ENCODE data around the gene TRIM7. TPM values are rescaled to one million over a fixed set of nuclear protein-coding genes. Genes with fewer than 3 reads are reported as not detected.

The TRIM7 gene
- total RNA-seq, 1 donor = 0.27 TPM

- no peak for DNase-seq (ENCODE audit: low read depth in 2 of 3, low spot score in 2 of 3)
Measured at GRCh38 chr5:181176254-181176952, 28.6 kb downstream of the TRIM7 start.

- peak in 2 of 3 donors; percentile 59 to 74 for DNase-seq (ENCODE audit: low read depth in 2 of 3, low spot score in 2 of 3)
Measured at GRCh38 chr5:181173420-181174342, 31.3 kb downstream of the TRIM7 start.

- DNase-seq (ENCODE audit: low read depth in 2 of 3, low spot score in 2 of 3) = peak in 2 of 3 donors; percentile 74 to 86
Measured at GRCh38 chr5:181173027-181173419, 32.0 kb downstream of the TRIM7 start.

GRCh38 chr5:181171782-181172181, 33.2 kb downstream of the TRIM7 start:
- no peak for DNase-seq (ENCODE audit: low read depth in 2 of 3, low spot score in 2 of 3)

GRCh38 chr5:181170996-181171395, 34.0 kb downstream of the TRIM7 start:
- no peak for DNase-seq (ENCODE audit: low read depth in 2 of 3, low spot score in 2 of 3)

- DNase-seq (ENCODE audit: low read depth in 2 of 3, low spot score in 2 of 3) = no peak
Measured at GRCh38 chr5:181170237-181170825, 34.7 kb downstream of the TRIM7 start.

- peak in 2 of 3 donors; percentile 60 to 79 for DNase-seq (ENCODE audit: low read depth in 2 of 3, low spot score in 2 of 3)
Measured at GRCh38 chr5:181169459-181170236, 35.3 kb downstream of the TRIM7 start.

- no peak for DNase-seq (ENCODE audit: low read depth in 2 of 3, low spot score in 2 of 3)
Measured at GRCh38 chr5:181168595-181169118, 36.3 kb downstream of the TRIM7 start.

- peak in 1 of 3 donors; percentile 49 for DNase-seq (ENCODE audit: low read depth in 2 of 3, low spot score in 2 of 3)
Measured at GRCh38 chr5:181167814-181168488, 37.0 kb downstream of the TRIM7 start.

- no peak for DNase-seq (ENCODE audit: low read depth in 2 of 3, low spot score in 2 of 3)
Measured at GRCh38 chr5:181166812-181167733, 37.9 kb downstream of the TRIM7 start.

GRCh38 chr5:181164076-181164952, 40.7 kb downstream of the TRIM7 start:
- no peak for DNase-seq (ENCODE audit: low read depth in 2 of 3, low spot score in 2 of 3)

- DNase-seq (ENCODE audit: low read depth in 2 of 3, low spot score in 2 of 3) = peak in 2 of 3 donors; percentile 52 to 58
Measured at GRCh38 chr5:181163487-181164075, 41.4 kb downstream of the TRIM7 start.

- DNase-seq (ENCODE audit: low read depth in 2 of 3, low spot score in 2 of 3) = no peak
Measured at GRCh38 chr5:181161534-181162175, 43.3 kb downstream of the TRIM7 start.

- peak in 2 of 3 donors; percentile 15 to 55 for DNase-seq (ENCODE audit: low read depth in 2 of 3, low spot score in 2 of 3)
Measured at GRCh38 chr5:181160755-181161533, 44.1 kb downstream of the TRIM7 start.

GRCh38 chr5:181160152-181160754, 44.7 kb downstream of the TRIM7 start:
- DNase-seq (ENCODE audit: low read depth in 2 of 3, low spot score in 2 of 3) = peak; percentile 62 to 72 (median 66)

All from hematopoietic multipotent progenitor cell (in vitro differentiated cells).